ENCODE measurements around the gene HM13.

DNA sequence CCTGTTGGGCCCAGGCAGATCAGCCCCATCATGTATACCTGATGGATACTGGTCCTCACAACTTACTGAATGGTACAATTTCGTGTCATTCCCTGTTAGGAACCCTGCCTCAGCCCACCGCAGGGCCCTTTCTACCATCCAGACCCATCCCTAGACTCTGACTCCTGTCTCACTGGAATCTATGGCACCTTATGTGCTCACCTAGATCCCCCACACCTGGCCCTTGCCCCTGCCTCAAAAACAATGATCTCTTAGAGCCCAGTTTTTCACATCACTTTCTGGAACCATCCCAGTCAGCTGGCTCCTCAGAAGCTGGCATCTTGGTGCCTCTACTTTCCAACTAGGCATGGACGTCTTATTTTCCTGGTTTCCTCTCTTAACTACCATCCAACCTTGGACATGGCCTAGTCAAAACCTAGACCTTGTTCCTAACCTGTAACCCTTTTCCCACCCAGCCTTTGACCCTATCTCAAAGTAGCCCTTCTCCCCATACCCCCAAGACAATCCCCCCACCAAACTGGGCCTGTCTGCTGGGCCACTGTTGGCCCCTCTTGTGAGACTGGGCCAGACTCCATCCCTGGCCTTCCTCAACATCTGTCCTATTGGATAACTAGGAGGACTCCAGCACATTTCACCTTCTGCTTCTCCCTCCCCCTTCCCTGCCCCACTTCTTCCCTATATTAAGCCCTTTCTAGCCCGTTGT, 981 bp downstream of the HM13 start:
- TF ChIP-seq POLR2A (IDR thresholded peaks at IDR 0.05): no peak
- TF ChIP-seq, protein P1, sequence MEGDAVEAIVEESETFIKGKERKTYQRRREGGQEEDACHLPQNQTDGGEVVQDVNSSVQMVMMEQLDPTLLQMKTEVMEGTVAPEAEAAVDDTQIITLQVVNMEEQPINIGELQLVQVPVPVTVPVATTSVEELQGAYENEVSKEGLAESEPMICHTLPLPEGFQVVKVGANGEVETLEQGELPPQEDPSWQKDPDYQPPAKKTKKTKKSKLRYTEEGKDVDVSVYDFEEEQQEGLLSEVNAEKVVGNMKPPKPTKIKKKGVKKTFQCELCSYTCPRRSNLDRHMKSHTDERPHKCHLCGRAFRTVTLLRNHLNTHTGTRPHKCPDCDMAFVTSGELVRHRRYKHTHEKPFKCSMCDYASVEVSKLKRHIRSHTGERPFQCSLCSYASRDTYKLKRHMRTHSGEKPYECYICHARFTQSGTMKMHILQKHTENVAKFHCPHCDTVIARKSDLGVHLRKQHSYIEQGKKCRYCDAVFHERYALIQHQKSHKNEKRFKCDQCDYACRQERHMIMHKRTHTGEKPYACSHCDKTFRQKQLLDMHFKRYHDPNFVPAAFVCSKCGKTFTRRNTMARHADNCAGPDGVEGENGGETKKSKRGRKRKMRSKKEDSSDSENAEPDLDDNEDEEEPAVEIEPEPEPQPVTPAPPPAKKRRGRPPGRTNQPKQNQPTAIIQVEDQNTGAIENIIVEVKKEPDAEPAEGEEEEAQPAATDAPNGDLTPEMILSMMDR (IDR thresholded peaks at IDR 0.05): no peak
